ENCODE measurements around the gene FAM107B.

The FAM107B gene

DNA sequence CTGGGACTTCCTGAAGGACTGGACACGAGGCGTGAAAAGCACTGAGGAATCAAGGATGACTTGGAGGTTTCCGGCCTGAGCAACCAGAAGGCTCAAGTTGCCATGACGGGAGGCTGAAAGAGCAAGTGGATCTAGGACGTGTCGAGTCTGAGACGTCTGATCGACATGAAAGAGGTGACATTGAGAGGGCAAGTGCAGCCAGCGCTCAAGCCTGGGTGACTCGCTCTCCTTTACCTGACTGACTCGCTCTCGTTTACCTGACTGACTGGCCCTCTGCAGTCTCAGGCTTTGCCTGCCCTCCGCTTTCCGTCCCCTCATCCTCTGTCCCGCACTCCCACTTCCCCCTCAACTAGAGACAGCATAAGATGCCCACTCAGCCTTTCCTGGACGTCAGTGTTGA, 241.4 kb downstream of the FAM107B start:
- DNase-seq (ENCODE audit: low read depth): no peak

DNA sequence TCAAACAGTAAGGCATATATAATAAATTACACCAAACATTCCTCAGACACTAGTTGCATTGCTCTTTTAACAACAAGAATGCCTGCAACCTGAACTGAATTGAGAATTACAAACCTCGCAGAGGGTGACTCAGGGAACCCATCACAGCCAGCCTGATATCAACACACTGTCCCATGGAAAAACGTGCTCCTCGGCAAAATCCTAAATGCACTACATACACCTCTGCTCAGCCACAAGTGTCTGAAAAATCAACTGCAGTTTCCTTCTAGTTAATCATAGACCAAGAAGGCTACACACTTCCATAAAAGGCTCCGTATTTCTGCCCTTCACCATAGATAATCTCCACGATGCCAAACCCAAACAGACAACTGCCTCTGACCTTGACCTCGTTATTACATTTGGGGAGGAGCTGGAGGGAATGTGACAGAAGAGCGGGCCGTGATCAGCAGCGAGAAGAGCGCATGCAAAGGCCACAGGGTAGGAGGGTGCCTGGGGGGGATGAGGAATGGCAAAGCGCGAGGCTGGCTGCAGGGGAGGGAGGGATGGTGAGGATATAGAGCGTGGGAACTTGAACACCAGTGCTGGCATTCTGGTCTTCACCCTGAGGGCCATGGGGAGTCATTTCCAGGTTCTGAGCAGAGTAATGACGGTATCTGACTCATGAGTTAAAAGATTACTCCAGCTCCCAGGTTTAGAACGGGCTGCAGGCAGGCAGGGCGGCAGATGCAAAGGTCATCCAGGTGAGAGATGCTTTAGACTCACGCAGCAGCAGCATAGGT, 242.0 kb downstream of the FAM107B start:
- peak; percentile 19 for DNase-seq (ENCODE audit: low read depth)

DNA sequence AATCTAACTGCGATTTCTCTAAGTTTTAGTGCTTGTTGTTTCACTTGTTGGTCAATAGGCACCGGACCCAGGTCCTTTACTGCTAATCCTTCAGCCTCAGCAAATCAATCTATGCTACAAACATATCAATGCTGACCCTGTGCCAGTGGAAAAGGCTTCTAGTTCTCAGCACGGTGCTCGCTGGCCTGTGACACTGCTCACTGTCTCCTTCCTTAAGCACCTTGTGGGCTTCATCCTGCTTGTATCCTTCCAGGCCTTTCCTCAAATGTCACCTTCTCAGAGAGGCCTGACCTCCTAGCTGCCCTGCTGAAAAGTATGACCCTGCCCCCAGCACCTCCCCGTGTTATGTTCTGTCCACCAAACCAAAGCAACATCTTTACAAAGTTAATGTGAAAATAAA, 242.7 kb downstream of the FAM107B start:
- no peak for DNase-seq (ENCODE audit: low read depth)

DNA sequence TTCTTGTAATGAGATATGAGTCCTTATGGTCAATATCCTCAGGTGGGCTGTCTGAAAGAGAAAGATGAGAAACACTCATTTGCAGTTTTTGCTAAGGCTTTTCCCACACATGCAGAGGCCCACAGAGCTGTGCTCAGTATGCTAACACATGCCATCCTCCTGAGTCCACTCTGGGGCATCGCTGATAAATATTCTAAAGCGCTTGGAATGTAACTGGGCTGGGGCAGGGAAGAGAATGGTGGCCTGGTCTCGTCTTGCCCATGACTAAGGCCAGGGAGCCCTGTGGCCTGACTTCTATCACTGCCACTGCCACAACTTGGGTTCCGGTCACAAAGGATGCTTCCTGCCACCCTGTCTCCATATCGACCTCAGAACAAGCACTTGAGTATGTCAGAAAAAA, 244.2 kb downstream of the FAM107B start:
- DNase-seq (ENCODE audit: low read depth): no peak

DNA sequence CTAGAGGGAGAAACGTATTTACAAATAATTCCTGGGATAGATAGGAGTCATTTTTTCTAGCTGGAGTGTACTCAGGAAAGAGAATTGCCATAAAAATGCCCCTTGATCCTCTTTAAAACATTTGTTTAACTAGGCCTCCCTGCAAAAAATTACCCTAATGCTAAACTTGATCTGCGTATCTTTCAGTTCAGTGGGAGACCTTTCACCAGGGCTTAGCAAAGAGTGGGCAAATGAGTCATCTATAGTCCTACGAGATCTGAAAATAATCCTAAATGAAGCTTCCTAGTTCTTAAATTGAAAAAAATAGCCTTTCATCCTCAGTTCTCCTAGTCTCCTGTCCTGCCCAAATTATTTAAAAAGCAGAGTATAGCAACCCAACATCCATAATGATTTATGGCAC, 245.3 kb downstream of the FAM107B start:
- peak; percentile 20 for DNase-seq (ENCODE audit: low read depth)

DNA sequence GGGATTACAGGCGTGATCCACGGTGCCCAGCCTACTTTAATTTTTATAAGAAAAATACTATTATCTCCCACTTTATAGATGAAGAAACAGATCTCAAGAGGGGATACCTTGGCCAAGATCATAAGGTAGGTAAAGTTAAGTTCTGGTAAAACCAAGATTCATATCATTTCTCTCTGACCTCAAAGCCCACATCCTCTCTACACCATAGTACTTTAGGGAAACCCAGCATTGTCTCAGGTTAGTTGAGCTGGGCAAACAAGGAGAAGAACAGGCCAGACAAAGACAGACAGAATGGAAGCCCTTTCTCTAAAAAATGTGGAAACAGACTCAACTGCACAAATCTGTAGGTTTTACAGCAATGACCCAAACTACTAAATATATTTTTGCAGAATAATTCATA, 246.2 kb downstream of the FAM107B start:
- no peak for DNase-seq (ENCODE audit: low read depth)

DNA sequence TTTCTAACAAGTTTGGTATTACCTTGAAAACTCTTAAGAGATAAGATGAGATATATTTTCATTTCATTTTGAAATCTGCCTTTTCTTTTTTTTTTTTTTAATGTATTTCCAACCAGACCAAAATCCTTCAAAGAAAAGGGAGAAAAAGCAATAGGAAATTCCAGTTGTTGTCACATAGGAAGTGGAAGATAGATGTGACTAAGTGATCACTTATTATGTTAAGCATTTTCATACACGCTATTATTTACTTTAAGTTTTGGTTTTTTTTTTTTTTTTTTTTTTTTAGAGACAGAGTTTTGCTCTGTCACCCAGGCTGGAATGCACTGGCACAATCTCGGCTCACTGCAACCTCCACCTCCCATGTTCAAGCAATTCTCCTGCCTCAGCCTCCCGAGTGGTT, 246.8 kb downstream of the FAM107B start:
- DNase-seq (ENCODE audit: low read depth): no peak

DNA sequence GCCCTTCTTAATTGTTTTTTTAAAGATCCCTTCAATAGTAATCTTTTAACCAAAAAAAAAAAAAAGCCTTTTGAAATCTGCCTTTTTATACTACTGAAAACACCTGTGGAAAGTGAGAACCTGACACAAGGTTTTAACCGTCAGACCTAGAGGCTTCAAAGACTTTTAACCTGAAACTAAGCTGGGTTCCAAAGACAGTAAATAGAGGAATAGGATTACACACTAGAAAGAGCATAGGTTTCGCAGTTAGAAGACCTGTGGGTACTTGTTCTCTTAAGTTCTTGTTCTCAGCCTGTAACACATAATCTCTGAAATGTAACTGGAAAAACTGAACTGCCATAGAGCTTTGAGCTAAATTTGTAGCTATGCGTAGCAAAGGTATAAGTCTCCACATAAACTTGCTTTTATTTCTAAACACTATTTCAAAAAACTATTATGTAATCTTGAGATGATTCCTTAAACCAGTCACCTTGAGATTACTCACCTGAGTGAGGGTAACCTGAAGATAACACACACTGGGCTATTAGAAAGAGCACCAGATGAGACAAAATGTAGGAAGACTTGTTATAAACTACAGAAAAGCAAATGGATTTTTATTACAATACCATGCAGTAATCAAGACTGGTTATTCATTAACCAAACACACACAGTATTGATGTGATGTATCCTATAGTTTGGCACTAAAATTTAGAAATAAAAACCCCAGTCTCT, 247.4 kb downstream of the FAM107B start:
- no peak for DNase-seq (ENCODE audit: low read depth)

DNA sequence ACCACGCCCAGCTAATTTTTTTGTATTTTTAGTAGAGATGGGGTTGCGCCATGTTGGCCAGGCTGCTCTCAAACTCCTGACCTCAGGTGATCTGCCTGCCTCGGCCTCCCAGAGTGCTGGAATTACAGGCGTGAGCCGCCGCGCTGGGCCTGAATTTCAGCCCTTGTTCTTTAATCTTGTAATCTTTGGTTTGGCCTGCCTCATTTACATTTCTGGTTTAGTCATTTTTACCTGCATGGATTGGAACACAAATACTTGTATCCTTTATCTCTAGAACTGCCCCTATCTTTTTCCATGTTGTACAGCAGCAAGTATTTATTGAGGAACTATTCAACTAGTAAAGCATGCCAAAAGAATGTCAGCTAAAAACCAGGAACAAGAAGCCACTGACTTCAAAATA, 248.4 kb downstream of the FAM107B start:
- no peak for DNase-seq (ENCODE audit: low read depth)

DNA sequence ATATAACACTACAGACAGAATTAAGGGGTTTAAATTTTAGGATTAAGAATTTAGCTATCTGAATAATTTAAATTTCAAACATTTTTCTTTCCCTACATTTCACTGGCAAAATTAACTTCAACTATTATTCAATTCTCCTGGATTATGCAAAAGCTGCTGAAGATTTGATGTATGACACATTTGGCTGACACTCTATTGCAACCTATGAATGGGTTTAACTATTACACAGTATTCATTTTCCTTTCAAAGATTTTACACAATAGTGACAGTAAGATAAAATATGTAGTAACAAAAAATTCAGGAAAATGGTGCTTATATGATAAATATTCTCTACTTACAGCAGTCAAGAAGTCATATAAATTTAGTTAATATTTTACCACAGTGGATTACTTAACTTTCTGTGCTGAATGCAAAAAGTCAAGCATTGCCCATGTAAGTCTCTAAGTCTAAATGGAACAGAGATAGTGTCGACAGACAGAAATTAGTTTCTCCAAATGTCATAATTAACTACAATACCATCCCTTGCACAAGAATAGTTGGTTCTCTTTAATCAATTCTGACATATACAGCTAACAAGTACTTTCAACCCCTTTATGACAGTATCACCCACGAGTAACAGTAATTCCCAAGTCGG, 249.9 kb downstream of the FAM107B start:
- DNase-seq (ENCODE audit: low read depth): no peak

DNA sequence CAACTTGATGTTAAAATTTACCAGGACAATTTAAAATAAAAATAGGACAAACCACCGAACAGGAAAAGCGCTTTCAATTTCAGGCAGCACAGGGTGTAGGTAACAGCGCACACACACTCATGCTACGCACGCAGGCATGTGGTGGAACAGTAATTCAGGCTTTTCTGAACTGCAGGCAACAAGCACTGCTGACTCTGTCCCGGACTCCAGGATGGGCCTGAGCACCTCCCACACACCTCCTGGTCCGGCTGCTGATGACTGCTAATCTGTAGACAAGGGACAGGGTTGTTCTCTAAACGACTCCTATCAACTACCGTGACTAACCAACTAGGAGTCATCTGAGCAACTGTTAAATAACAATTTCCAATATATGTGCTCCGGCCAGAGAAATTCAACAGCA, 251.4 kb downstream of the FAM107B start:
- DNase-seq (ENCODE audit: low read depth): no peak

DNA sequence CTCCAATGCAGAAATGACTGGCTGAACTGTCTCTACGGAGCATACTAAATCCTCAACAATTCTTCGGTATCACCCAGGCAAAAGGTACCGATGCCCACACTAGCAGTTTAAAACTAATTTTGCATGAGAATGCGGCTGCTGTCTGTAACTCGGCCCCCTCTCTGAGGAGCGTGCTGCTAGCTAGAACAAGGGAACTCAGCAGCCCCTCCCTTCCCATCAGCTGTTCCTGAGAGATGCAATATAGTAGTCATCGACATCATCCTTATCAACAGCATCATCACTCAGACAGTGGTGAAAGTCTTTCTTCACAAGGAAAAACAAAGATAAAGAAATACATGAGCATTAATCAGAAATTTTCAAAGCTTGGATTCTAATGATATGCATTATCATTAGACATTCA, 254.9 kb downstream of the FAM107B start:
- no peak for DNase-seq (ENCODE audit: low read depth)

DNA sequence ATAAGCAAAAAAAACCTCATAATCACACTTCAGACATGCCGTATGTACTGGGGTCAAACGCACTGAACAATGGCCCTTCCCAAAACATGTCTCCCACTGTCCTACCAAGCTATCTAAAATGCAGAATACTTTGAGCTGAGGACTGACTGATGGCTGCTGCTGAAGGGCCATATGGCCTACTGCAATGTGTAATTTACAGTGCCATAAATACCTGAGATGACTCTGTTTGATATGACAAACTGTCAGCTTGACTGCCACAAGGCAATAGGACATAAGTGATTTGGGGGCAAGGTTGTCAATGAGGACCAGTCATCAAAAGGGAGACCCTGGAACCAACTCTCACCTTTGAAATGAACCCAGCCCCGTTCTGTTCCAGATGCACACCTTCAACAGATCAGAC, 256.5 kb downstream of the FAM107B start:
- DNase-seq (ENCODE audit: low read depth): no peak

DNA sequence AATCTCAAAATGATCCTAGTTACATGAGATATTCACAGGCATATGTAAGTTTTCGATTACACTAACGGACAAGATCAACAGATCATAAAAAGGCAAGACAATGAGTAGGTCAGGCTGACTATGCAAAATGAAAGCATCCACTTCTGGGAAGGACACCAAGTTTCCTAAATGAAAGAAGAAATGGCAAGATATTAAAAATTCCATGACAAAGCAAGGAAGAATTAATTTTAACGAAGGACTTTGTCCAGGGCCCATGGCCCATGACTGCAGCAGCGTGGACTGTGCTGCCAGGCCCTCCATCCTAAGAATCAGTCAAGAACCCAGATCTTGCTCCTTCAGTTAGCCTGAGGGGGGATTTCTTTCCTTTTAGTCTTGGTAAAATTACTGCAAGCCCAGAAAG, 261.6 kb downstream of the FAM107B start:
- no peak for DNase-seq (ENCODE audit: low read depth)

DNA sequence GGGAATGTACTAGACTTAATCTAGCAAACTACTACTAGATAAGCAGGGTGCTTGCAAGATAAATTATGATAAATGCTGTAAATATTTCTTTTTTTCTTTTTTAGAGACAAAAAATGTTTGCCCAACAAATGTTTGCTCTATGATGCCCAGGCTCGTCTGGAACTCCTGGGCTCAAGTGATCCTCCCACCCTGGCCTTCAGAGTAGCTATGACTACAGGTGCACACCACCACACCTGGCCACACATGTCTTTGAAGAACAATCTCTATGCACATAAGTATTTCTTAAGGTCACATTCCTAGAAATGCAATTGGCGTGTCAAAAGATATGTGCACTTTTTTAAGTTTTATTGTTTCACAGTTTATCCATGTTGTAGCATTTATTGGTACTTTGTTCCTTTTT, 264.4 kb downstream of the FAM107B start:
- DNase-seq (ENCODE audit: low read depth): no peak

DNA sequence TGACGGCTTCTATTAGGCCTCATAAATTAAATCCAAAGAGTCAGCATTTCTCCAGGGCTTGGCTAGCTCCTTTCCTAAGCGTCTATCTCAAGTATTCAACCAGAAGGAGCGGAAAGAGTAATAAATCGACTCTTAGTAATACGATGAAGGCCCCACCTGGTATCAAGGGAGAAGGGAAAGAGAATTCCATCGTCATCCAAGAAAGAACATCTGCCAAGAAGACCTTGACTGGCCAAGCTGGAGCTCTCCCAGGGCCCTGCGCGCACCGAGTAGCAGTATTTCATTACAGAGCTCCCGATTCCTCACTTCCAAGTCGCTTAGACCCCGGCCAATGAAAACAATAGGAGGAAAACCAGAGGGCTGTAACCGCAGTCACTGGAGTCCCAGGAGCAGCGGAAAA, 266.0 kb downstream of the FAM107B start:
- no peak for DNase-seq (ENCODE audit: low read depth)

DNA sequence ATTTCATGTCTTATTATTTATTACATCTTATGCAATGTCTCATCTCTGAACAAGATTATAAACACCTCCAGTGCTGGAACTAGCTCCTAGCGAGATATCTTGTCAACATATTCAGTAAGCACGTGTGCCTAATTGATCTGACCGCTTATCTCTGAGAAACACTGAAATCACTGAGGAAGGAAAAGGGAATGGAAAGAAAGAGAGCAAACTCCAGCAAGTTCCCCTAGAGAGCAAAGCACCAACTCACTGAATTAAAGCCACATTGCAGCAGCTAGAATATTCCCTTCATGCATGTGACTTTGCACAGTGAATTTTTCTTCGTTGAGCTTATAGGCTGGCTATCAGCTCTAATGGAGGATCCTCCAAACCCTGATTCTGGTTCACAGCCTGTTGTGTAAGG, 266.9 kb downstream of the FAM107B start:
- no peak for DNase-seq (ENCODE audit: low read depth)

DNA sequence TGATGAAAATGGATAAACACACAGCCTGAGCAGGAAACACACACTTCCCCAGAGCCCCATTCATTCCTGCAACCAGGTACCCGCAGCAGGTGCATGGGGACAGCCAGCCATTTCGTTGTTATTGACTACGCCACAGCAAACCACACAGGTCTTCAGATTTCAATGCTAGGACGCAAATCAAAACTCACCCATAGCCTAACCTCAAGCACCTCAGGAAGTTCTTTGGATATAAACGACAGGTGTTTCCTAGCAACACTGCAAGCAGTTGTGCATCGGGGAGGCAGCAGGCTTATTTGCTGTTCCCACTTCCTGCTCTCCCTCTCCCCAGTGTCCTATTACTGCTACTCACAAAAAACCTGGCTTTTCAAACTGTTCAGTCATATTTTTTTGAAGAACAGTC, 267.5 kb downstream of the FAM107B start:
- no peak for DNase-seq (ENCODE audit: low read depth)

DNA sequence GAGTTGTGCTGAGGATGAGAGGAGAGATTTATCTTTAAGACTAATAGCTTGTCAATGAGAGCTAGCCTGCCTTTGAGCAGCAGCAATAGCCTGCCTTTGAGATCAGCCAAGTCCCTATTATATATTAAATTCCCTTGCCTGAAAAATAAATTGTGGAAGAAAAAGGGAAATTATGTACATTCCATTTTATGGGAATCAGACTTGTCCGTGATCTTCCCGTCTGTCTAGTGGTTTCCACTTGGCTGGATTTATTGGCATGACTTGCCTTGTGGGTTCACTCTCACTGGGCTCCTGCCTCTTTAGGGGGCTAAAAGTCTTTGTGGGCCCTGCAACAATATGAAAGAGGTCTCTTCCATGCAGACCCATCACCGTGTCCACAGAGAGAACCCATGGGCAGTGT, 272.3 kb downstream of the FAM107B start:
- no peak for DNase-seq (ENCODE audit: low read depth)

DNA sequence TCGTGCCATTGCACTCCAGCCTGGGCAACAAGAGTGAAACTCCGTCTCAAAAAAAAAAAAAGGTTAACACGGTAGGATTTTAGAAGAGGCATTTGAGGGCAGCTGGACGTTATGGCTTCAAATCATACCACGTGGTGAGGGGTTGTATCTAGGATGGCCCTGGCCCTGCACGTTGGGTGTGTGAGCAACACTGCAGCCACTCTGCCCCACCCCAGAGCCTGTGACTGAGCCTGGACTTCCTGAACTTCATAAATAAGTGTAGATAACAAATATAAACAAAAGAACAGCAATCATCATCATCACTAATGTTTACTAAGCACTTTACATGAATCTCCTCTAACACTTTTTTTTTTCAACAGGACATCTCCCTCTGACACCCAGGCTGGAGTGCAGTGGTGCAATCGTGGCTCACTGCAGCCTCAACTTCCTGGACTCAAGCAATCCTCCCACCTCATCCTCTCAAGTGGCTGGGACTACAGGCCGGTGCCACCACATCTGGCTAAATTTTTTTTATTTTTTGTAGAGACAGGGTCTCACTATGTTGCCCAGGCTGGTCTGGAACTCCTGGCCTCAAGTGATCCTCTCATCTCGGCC, 274.4 kb downstream of the FAM107B start:
- DNase-seq (ENCODE audit: low read depth): no peak

DNA sequence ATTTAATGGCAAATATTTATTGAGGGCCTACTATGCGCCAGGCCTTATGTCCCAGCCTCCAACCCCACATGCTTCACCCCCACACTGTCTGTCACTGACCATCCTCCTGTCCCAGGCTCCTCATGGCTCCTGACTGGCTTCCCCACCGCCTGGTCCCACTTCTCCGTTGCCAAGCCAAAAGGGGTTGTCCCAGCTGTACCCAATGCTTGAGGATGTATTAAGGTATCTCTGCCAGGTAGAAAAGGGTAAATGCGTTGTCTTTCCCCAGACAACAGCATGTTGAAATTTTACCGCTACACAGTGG, 275.1 kb downstream of the FAM107B start:
- no peak for DNase-seq (ENCODE audit: low read depth)

DNA sequence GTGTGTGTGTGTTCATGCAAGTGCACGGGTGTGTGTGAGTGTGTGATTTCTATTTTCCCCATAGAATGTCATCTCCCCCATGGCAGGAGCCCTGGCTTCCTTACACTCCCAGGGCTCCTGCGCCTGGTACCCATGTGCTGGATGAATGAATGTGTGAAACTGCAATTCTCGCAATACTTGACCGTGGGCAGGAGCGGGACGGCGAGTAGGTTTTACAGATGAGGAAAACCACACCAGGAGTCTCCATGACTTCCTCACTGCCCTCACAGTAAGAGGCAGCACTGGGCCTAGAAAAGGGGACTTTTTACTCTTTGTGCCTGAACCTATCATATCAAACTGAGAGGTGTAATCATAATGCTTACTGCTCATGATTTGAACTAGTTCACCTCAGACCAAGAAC, 276.4 kb downstream of the FAM107B start:
- no peak for DNase-seq (ENCODE audit: low read depth)

DNA sequence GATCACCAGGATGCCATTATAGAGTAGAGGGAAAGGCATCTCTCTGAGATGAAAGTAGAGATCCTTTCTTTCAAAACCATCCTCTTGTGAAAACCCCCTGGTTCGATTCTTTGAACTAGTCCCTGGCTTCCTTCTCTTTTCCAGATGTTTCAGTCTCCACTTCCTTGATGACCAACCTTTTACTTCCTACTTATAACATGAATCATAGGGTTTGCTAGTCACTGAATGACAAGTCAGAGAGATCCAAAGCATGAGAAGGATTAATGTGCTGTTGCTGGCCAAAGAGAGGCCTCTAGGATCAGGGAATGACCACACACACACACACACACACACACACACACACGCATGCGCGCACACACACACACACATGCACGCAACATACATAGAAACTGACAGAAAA, 282.9 kb downstream of the FAM107B start:
- DNase-seq (ENCODE audit: low read depth): no peak
